Uterus (tissue), 4 donors: ENCODE data around the gene TAF6. TPM values are rescaled to one million over a fixed set of nuclear protein-coding genes. Genes with fewer than 3 reads are reported as not detected.

Experiments
- DNase-seq, 2 donors: peaks; one replicate each; pipeline ENCODE4 v3.0.0-alpha.2; 2019 to 2020
- H3K27ac ChIP-seq, 2 donors: fragments of 200-600 bp; sonication (generic); 1 replicate in 1 of 2; 2 replicates in 1 of 2; pipeline ENCODE4 v1.5.1; 2016 to 2018
- H3K27me3 ChIP-seq, 2 donors: fragments of 200-600 bp; sonication (generic); one replicate each; pipeline ENCODE4 v1.5.1; 2018 to 2019; ENCODE audit warnings: control low read depth in 1 of 2
- H3K36me3 ChIP-seq, 2 donors: fragments of 200-600 bp; sonication (generic); one replicate each; pipeline ENCODE4 v1.5.1; 2019; ENCODE audit warnings: control low read depth in 1 of 2
- H3K4me1 ChIP-seq, 2 donors: fragments of 200-600 bp; sonication (generic); one replicate each; pipeline ENCODE4 v1.5.1; 2018 to 2019; ENCODE audit warnings: control low read depth in 1 of 2
- H3K4me3 ChIP-seq, 2 donors: fragments of 200-600 bp; sonication (generic); 1 replicate in 1 of 2; 2 replicates in 1 of 2; pipeline ENCODE4 v1.5.1; 2018 to 2019; ENCODE audit warnings: mild to moderate bottlenecking in 1 of 2
- H3K9me3 ChIP-seq, 2 donors: fragments of 200-600 bp; sonication (generic); one replicate each; pipeline ENCODE4 v1.5.1; 2019; ENCODE audit warnings: control low read depth in 1 of 2
- CTCF ChIP-seq, 4 experiments: fragments of 200-600 bp in 2 of 4; fragments of 450-650 bp in 2 of 4; sonication (generic) in 2 of 4; IDR thresholded peaks; one replicate each; pipeline ENCODE4 v1.5.1; 2016 to 2019; ENCODE audit warnings: antibody characterized with exemption in 4 of 4, mild to moderate bottlenecking in 2 of 4, moderate library complexity in 1 of 4
- POLR2A ChIP-seq, 2 donors: fragments of 450-650 bp; IDR thresholded peaks; one replicate each; pipeline ENCODE4 v1.6.1; 2016; ENCODE audit warnings: antibody characterized with exemption in 2 of 2, mild to moderate bottlenecking in 1 of 2, moderate library complexity in 1 of 2
- intact Hi-C: fragments of 100-400 bp; cut with DNase I; formaldehyde crosslinking; loops from one replicate; pipeline ENCODE4 v1.15.1; 2023; ENCODE audit warnings: low total_unique reads
- total RNA-seq, 4 donors: library from RNA; depleted of rRNA in 3 of 4; stranded (reverse); fragments of >200 nt in 3 of 4; gene quantifications; one replicate each; pipeline versions ENCODE4 v1.1.0 to v1.2.4, GENCODE V29; 2014 to 2023
- donor health status: DM: yes; HTN: yes; CAD: no.

TAF6 gene
- total RNA-seq, 4 donors from 2014 or later: 23.5 to 68.9 (median 67.7) TPM

GRCh38 chr7:100090527-100091410, 28.4 kb downstream of the TAF6 start:
- Histone ChIP-seq H3K4me3 (no peak overlapping the region), H3K36me3 (no peaks in the 10 kb centered on the region), H3K27ac (no peak overlapping the region), H3K4me1 (peaks cover 0 to 10% of the 10 kb centered on the region in 2 donors), H3K27me3 (no peaks in the 10 kb centered on the region), H3K9me3 (no peaks in the 10 kb centered on the region)
- no peak for DNase-seq
- no peak for TF ChIP-seq CTCF (IDR thresholded peaks at IDR 0.05)
- TF ChIP-seq POLR2A (IDR thresholded peaks at IDR 0.05): no peak
- intact Hi-C loops: no loop called here

GRCh38 chr7:100089458-100090196, 29.5 kb downstream of the TAF6 start:
- Histone ChIP-seq H3K4me1 (peaks cover 0 to 10% of the 10 kb centered on the region in 2 donors), H3K27me3 (no peaks in the 10 kb centered on the region), H3K4me3 (peak overlapping the region; percentile 80 to 97), H3K36me3 (no peaks in the 10 kb centered on the region), H3K27ac (peak overlapping the region; percentile 88 to 95), H3K9me3 (no peaks in the 10 kb centered on the region)
- DNase-seq: no peak
- no peak for TF ChIP-seq POLR2A (IDR thresholded peaks at IDR 0.05)
- no peak for TF ChIP-seq CTCF (IDR thresholded peaks at IDR 0.05)
- intact Hi-C loops: no loop called here

- H3K9me3 ChIP-seq: no peaks in the 10 kb centered on the region
- intact Hi-C loops: no loop called here
- peak in 1 of 4 experiments; percentile 39 for TF ChIP-seq CTCF (IDR thresholded peaks at IDR 0.05)
- peak; percentile 52 to 80 for TF ChIP-seq POLR2A (IDR thresholded peaks at IDR 0.05)
- H3K4me3 ChIP-seq: peak within 1 kb of the TSS; percentile 80 to 97
- no peaks in the 10 kb centered on the region for H3K27me3 ChIP-seq
- peak within 1 kb of the TSS; percentile 88 to 95 for H3K27ac ChIP-seq
- H3K4me1 ChIP-seq: peaks cover 0 to 10% of the 10 kb centered on the region in 2 donors
- DNase-seq: peak; percentile 75 to 82
- H3K36me3 ChIP-seq: no peaks in the 10 kb centered on the region
Measured at GRCh38 chr7:100088621-100089457, 30.3 kb downstream of the TAF6 start, which contains the start of gene COPS6. Gene COPS6, plus strand, starts transcription at chr7:100088969. Its CDS starts 22 bp downstream, at chr7:100088991.

GRCh38 chr7:100088095-100088620, 31.0 kb downstream of the TAF6 start:
- H3K36me3 ChIP-seq: no peaks in the 10 kb centered on the region
- DNase-seq: no peak
- TF ChIP-seq CTCF (IDR thresholded peaks at IDR 0.05) (no peak), POLR2A (IDR thresholded peaks at IDR 0.05) (no peak)
- peaks cover 0 to 10% of the 10 kb centered on the region in 2 donors for H3K4me1 ChIP-seq
- H3K27me3 ChIP-seq: no peaks in the 10 kb centered on the region
- H3K9me3 ChIP-seq: no peaks in the 10 kb centered on the region
- intact Hi-C loops: no loop called here
- H3K27ac ChIP-seq: peak overlapping the region; percentile 88 to 95
- peak overlapping the region; percentile 80 to 97 for H3K4me3 ChIP-seq
